Epithelial cell of prostate (primary cell): Measurements from ENCODE around the gene PAAF1.
A peak's percentile ranks its signal among the peaks of the same experiment; 100 is the strongest.

ENCODE experiments used
- DNase-seq: peaks from one replicate; pipeline ENCODE4 v3.0.0-alpha.2; 2011; ENCODE audit warnings: low read depth, low spot score
- H3K27ac ChIP-seq: fragments of 450-650 bp; 2 replicates; pipeline ENCODE4 v1.5.1; 2017; ENCODE audit warnings: mild to moderate bottlenecking

Gene PAAF1

GRCh38 chr11:73969091-73969490, 92.3 kb downstream of the PAAF1 start:
- no peak overlapping the region for H3K27ac ChIP-seq
- DNase-seq = no peak

DNA sequence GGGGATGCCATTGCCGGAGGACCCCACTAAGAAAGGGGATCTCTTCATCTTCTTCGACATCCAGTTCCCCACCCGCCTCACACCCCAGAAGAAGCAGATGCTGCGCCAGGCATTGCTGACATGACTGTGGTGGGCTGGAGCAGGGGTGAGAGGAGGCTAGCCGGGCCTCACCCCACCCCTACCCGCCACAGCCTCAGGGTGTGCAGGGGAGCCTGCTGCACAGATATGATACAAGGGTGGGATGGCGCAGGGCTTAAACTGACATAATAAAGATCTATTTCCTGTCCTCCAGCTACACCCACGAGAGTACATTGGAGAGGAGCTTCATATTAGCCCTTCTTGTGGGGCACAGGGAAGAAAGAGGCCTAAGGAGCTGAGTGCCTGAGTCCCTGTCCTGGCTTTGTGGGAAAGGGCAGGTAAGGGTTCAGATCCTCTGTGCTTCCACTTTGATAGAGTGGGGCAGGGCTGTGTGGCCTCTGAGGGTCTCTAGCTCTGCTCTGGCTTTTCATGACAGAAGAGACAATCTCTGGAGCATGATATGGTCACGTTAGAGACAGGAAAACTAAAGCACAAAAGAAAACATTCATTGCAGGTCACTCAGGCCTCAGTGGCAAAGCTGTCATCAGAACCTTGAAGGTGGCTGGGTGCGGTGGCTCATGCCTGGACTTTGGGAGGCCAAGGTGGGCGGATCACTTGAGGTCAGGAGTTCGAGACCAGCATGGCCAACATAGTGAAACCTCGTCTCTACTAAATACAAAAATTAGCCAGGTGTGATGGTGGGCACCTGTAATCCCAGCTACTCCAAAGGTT, 93.4 kb downstream of the PAAF1 start:
- H3K27ac ChIP-seq = no peak overlapping the region
- no peak for DNase-seq

DNA sequence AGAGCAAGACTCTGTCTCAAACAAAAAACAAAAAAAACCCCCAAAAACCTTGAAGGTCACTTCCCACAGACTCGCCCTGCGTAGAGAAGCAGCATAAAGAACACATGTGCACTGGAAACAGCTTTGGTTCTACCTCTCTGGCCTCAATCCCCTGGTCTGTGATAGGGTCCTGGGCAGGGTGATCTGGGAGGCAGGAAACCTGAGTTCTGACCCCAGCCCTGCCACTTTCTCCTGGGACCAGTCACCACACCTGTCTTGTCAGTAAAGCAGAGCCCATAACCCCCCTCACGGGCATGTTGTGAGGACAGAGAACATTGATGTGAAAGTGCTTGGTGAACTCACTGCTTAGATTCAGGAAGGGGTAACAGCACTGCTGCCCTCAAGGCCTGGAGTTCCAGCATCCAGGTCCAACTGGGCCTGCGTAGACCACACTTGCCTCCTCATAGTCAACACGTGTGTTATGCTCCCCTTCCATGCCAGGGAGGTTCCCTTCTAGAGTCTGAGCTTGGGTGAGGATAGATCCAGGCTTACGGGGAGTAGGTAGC, 94.4 kb downstream of the PAAF1 start:
- no peak overlapping the region for H3K27ac ChIP-seq
- DNase-seq = no peak

DNA sequence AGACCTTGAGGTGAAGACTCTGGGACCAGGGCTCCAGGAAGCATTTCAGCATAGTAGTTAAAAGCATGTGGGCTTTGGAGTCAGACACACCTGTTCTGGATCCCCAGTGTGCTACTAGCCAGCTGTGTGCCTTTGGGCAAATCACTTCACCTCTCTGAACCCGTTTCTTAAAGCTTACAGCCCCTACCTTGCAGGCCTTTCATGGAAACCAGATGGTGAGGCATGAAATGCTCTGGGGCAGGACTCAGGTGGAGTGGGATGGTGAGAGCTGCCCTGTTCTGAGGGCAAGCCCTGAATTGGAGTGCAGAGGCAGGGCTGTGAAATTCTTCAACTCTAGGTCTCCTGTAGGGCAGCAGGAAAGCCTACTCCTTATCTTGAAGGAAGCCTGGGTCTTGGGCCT, 95.4 kb downstream of the PAAF1 start:
- no peak for DNase-seq
- H3K27ac ChIP-seq = no peak overlapping the region

DNA sequence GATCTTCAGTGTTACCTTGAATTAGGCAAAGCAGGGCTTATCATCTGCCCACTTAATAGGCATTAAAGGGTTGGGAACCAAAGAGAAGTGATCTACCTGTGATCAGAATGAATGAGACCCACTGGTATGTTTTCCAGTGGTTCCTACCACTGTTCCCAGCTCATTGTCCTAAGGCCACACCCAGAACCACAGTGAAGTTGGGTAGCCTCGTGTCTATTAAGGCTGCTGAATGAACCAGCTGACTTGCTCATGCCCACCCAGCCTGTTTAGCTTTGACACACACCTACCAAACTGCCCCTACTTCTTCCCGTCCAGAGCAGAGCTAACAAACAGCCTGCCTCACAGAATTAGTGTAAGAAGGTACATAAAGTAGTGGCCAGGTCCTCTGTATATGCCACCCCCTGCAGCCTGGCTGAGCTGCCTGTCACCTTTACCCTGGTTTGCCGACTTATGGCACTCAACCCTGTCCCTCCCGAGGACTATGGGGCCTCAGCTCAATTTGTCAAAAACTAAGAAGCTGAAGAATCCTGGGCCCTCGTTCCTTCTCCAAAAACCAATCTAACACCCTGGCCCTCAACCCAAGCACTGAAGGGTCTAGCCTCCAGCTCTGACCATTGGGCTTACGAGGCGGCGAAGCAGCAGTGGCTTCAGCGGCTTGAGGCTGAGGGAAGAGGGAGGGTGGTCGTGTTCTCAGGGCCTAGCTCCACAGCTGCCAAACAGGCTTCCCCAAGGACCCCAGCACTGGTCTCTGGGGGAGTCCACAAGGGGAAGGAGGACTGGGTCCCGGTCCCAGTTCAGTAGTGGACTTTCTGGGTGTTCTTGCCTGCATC, 96.0 kb downstream of the PAAF1 start:
- H3K27ac ChIP-seq = no peak overlapping the region
- no peak for DNase-seq

DNA sequence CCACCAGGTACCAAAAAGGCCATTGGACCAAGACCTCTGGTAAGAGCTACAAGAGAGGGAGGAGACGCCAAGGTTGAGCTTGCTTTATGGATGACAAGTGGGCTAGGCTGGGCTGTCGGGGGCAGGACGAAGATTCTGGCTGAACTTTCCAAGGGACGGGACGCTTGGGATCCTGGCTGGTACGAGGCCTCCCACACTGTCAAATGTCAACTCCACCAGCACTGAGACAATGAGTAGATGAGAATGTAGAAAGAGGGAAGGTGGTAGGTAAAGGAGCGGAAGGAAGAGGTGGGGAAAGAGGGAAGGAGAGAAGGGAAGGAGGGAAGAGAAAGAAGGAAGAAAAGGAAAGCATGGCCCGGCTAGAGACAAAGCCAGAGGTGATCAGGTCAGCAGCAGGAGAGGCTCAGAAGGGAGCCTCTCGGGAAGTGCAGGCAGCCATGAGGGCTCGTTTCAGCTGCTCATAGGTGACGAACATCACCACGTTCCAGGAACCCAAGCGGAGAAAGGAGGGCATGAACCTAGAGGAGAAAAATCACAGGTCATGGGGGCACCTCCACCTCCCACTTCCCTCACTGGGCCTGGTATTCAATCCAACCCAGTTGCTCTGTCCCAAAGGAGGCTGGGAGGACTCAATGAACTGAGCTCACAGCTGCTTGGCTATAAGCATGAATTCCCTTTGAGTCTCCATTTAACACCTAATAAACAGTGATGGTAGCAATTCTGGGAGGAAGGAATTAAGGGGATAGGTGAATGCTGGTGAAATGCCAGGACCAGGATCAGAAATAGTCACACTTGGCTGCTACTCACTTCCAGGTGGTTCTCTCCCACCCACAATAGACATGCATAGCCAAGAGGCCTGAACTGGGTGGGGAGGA, 98.0 kb downstream of the PAAF1 start:
- no peak overlapping the region for H3K27ac ChIP-seq
- DNase-seq = no peak

GRCh38 chr11:73975479-73975757, 98.6 kb downstream of the PAAF1 start:
- no peak overlapping the region for H3K27ac ChIP-seq
- DNase-seq = no peak

DNA sequence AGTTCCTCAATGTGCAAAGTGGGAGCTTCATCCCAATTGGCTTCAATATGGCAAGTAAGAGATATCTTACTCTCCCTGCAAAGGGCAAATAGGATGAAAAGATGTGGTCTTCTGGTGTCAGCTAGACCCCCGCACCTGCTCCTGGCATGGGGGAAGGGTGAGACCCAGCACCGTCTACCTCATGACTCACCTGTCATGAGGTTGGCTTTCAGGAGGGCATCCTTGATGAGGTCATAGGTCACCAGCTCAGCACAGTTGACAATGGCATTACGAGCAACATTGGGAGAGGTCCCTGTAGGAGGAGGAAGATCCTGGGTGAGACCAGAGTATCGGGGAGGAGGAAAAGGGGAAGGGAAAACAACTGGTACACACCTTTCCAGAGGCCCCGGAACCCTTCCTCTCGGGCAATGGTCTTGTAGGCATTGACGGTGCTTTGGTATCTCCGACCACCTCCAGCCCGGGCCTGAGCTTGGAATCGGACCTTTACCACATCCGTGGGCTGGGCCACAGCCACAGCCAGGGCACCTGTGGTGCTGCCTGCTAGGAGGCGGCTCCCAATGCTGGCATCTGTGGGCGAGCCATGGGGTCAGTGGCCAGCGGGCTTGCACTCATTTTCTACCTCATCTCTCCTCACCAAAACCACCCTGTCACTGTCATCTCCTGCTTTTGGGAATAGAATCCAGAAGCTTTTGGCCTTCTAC, 99.8 kb downstream of the PAAF1 start:
- no peak overlapping the region for H3K27ac ChIP-seq
- no peak for DNase-seq

DNA sequence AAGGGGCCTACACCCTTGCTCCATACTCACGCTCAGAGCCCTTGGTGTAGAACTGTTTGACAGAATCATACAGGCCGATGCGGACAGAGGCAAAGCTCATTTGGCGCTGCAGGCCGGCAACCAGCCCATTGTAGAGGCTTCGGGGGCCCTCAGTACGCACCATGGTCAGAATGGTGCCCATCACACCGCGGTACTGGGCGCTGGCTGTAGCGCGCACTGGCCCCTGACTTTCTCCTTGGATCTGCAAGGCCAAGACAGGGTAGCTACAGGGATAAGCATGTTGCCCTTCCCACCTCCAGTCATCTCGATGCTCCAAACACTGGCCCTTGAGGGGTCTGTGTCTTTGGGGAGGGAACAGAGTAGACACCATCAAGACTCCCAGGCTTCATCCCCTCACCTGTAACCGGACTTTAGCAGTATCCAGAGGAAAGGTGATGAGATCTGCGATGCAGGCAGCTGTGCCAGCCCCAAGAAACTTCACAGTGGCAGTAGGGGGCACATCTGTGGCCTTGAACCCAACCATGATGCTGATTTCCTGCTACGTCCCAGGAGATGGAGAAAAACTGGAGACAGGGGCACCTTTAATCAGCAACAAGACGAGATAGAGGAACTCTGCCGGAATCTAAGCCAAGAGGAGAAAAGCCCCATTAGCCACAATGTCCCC, 101.2 kb downstream of the PAAF1 start:
- H3K27ac ChIP-seq = no peak overlapping the region
- no peak for DNase-seq

DNA sequence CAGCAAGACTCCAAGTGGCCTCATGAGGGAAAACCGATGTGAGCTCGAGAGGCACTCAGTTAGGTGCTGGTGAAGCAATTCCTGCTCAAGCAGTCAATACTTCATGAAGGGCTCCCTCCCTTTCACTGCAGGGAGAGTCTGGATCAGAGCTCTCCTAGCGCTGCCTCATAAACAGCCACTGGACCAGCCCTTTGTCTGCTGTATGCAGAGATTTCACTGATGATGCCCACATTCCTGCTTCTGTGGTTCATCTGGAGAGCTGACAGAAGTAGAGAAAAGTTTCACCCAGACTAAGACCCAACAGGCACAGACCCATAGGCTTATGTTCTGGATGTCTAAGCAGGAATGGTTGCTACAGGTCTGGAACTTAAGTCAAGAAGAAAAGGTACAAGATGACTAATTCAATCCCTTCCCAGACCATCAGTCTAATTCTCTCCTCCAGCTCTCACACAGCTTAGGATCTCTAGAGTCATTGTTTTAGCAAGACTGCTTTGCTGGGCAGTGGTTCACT, 101.8 kb downstream of the PAAF1 start:
- H3K27ac ChIP-seq = no peak overlapping the region
- no peak for DNase-seq

DNA sequence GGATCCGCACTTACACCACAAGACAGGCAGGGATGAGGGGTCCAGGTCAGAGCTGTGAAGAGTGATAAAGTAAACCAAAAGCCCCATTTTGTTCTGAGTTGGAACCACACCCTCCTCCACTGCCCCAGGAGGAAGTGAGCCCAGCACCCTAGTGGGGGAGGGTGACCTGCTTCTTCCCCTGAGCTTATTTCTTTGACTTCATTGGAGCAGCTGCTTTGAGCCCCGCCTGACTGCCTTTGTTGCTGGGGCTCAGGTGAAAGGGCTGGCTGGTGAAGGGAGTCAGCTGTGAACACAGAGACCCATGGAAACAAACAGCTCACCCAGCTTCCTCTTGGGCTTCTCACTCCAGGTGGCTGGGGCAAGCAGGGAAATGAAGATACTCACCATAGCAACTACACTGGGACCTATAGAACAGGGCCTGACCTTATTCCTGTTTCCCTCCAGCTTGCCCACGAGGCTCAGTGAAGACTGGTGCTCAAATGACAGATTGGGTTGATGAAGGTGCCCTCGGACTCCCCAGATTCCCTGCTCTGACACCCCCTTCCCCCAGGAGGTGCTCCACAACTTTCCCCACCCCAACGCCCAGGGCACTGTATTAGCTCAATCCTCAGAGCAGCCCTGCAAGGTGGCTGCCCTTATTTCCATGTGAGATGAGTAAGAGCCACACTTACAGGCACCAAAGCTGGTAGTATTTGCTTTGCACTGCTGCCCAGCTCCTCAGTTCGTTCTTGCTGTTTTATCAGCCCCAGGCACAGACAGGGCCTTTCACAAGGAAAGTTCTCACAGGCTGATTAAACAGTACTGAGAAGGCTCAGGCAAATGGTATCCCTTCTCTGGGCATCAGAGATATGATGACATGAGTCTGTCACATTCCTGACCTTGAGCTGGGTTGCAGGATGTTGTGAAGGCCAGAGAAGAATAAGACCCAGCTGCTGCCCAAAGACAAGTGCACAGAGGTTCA, 103.5 kb downstream of the PAAF1 start:
- H3K27ac ChIP-seq = peak overlapping the region; percentile 40
- DNase-seq = no peak
